SH-SY5Y (cell line): ENCODE data around the gene NUP93.

Source experiments
- GATA2 ChIP-seq: IDR thresholded peaks from 2 replicates; pipeline ENCODE4 v1.6.1; 2011; ENCODE audit warnings: mild to moderate bottlenecking, low read depth, low read length
- GATA3 ChIP-seq: IDR thresholded peaks from 2 replicates; pipeline ENCODE4 v1.6.1; 2011; ENCODE audit warnings: low read depth, mild to moderate bottlenecking, low read length, moderate library complexity

DNA sequence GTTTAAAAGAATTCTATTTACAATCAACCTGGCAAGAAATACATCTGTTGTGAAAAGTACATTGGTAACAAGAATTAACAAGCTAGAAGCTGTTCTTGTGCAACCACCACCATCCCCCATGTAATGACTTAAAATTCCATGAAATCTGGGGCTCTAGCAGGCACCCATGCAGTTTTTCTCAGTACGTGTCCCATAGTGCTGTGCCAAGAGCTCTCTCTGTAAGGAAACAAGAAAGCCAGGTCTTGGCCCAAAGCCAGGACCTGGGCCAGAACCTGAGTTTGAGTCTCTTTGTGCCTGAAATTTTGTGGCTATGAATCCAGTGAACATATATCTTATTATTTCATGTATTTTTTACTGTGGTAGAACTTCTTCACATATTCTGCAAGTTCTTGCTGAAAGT is 46.6 kb downstream of the NUP93 start:
- TF ChIP-seq GATA2 (no peak), GATA3 (no peak)
